Mesenteric fat pad (tissue), 1 donor: ENCODE results near the gene EMP2. TPM values are rescaled to one million over a fixed set of nuclear protein-coding genes. Genes with fewer than 3 reads are reported as not detected.
"Not testable (repeated sequence)": the region's sequence is repeated elsewhere in the genome, so short reads cannot be mapped to it uniquely, and the experiment has no call there.

Experiments used
- DNase-seq: peaks from one replicate; pipeline ENCODE4 v3.0.0-alpha.2; 2020; ENCODE audit warnings: low spot score
- total RNA-seq: library from RNA; stranded (reverse); fragmentation: NEBNext Ultra II Directional; extraction: Animal tissue kit (Norgen Biotek cat#: 25700); gene quantifications from one replicate; pipeline ENCODE4 v1.2.1, GENCODE V29; 2021
- donor health status: DM: yes; HTN: yes; CAD: no.

The EMP2 gene
- total RNA-seq, 1 donor from 2014 or later: 68.1 TPM

DNA sequence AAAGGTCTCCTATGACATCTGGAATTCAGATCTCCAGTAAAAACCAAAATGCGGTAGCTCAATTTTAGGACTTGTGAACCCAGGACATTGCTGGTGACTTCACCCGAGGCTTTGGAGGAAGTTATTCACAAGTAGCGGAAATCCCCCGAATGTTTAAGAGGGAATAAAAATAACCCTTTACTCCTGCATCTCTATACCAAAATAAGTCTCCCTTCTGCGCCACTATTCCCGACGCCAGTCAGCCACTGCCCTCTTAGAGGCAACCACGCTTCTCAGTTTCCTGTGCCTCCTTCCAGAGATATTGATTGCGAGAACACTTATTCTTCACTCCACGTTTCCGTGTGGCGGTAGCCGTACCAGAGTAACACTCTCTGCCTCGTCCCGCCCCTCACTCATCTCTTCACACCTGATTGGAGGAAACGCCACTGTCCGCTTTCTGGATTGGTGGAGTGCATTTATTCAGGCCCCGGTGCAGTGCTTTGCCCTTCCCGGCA, 27.4 kb downstream of the EMP2 start:
- DNase-seq: no peak

DNA sequence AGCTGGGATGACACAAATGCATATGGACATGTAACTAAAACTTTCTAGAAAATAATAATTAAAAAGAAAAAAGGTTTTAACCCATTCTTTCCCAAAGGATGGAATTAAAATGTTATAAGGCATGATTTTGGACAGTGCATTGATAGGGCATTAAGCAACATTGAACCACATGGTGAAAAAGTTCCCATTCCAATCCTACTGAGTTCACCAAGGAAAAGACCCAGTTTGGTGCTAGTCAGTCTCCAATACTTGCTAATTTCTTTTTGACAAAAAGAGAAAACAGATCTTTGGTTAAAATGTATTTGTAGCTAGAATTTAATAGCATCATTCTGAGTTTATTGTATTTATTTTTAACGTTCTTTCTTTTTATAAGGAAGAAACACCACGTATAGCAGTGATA, 28.1 kb downstream of the EMP2 start:
- no peak for DNase-seq

DNA sequence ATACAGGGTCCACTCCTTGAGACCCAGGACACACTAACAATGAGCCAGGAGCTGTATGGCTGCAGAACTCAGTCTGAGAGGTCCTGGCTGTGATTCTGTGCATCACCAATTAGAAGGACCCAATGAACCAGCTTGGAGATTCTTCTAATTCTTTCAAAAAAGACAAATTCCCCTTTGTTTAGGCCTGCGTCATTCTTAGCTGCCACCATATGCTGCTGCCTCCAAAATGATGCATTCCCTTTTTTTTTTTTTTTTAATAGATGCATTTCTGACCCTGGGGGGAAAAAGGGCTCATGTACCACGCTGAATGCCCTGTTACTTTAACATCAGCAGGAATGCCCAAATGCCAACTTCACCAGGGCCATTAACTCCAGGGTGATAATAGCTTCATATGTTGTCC, 28.5 kb downstream of the EMP2 start:
- no peak for DNase-seq

DNA sequence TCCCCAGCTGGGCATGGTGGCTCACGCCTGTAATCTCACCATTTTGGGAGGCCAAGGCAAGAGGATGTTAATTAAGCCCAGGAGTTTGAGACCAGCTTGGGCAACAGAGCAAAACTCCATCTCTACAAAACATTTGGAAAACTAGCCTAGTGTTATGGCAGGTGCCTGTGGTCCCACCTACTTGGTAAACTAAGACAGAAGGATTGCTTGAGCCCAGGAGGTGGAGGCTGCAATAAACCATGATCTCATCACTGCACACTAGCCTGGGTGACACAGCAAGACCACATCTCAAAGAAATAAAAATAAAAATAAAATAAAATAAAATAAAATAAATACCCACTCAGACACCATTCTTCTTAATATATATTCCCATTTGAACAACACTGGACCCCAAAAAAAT, 32.0 kb downstream of the EMP2 start:
- no peak for DNase-seq

- no peak for DNase-seq
Measured at GRCh38 chr16:10547708-10548107, 32.7 kb downstream of the EMP2 start.

DNA sequence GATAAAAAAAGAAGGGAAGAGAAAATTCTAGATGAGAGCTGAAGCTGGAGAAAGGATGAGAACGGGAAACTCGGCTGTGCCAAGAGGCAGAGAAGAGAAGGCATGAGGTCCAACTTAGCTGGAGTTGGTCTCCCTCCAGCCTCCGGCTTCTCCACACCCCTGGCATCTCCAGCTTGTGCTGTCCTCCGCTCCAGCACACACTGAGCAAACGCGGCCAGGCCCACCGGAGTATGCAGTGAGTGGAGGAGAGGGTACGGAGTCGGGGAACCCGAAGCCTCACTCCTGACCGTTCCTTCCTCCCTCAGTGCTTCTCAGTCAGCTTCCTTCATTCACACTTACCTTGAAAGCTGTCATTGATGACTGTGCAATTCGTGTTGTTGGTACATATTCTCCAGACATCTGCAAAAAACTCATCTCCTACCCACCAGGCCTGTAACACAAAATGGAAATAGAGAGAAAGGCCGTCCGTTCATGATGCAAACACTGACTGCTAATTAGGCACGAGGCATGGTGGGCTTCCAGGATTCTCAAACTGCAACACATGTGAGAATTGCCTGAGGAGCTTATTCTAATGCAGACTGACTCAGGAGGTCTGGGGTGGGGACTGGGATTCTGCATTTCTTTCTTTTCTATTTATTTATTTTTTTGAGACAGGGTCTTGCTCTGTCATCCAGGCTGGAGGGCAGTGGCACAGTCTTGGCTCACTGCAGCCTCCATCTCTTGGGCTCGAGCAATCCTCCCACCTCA, 37.0 kb downstream of the EMP2 start:
- DNase-seq: no peak

DNA sequence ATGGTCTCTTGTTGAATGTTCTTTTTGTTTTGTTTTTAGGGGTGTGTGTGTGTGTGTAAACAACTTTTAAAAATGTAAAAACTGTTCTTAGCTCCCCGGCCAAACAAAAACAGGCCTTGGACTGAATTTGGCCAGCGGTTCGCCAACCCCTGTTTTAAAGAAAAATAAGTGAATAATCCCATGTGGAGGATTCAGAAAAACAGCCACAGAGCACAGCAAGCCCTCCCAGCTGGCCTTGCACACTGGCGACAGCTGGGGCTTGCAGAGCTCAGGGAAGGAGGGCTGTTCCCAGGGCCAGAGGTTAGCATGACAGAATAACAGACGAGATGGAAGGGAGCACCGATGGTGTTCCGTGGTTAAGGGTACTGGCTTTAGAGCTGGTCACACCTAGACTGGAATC, 39.0 kb downstream of the EMP2 start:
- no peak for DNase-seq

GRCh38 chr16:10539793-10540192, 40.6 kb downstream of the EMP2 start:
- no peak for DNase-seq

DNA sequence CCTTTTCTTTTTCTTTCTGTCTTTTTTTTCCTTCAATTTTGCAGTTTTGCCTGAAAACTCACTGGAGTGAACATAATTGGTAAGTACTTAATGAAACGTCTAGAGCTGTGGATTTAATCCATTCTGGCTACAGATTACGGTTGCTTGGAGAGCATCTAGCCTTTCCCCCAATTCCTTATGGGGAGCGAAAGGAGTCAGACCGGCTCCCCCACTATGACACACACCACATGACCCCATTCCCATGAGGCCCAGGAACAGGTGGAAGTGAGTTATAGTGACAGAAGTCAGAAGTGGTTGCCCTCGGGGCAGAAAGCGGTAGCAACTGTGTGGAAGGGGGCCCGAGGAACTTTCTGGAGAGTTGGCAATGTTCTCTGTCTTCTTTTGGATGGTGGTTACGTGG, 41.2 kb downstream of the EMP2 start:
- no peak for DNase-seq

- DNase-seq: no peak
Measured at GRCh38 chr16:10538583-10538982, 41.8 kb downstream of the EMP2 start.

GRCh38 chr16:10537946-10538345, 42.5 kb downstream of the EMP2 start:
- no peak for DNase-seq

DNA sequence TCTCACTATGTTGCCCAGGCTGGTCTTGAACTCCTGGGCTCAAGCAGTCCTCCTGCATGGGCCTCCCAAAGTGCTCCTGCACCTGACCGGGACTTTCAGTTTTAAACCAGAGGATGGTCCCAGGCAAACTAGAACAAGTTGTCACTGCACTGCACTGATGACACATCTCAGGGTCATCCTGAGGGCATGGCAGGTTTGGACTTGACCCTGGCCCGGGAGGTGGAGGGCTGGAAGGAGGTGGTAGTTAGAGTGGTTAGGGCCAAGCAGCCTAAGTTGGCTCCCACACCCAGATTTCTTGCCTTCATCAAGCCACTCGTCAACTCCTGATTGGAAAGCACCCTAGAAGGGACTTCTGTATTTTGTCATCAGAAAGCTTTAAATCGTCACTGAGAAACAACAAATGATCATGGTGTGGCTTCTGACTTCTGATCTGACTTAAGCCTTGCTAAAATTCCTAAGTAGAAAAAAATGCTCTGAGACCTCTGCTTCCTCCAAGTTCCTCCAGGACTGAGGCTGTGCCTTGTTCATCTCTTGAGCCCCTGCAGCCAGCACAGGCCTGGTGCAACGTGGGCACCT, 43.5 kb downstream of the EMP2 start:
- no peak for DNase-seq

GRCh38 chr16:10536328-10536727, 44.1 kb downstream of the EMP2 start:
- not testable (repeated sequence) for DNase-seq

- no peak for DNase-seq
Measured at GRCh38 chr16:10535461-10535860, 44.9 kb downstream of the EMP2 start.

DNA sequence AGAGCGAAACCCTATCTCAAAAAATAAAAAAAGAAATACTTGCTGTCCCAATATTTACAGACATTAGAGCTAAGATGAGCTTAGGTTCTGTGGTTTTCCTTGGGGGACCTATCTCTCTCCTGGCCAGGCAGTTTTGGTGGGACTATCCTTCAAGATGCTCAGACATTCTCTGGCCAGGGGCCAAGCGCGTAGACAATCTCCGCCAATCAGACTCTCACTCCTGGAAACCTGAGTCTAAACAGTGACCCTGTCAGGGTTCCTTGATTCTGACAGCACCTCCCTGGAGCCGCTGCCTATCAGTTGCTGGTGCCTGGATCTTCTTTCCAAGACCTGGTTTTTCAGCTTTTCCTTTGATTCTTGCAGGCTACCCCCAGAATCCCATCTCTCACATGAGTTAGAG, 45.6 kb downstream of the EMP2 start:
- no peak for DNase-seq

GRCh38 chr16:10533612-10534011, 46.8 kb downstream of the EMP2 start:
- DNase-seq: not testable (repeated sequence)

DNA sequence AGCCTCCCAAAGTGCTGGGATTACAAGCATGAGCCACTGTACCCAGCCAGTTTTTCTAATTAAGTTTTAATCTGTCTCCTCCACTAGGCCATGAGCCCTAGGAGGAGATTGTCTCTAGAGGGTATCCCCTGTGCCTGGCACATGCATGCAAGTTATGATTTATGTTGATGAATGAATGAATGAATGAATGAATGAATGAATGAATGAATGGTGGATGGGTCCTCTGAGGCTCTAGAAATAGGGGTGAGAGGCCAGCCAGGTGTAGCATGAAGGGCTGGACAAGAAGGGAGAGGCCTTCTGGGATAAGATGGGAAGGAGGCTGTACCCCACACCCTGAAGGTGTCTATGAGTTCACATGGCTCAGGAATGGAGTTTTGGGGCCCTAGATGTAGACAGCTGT, 48.8 kb downstream of the EMP2 start:
- no peak for DNase-seq

DNA sequence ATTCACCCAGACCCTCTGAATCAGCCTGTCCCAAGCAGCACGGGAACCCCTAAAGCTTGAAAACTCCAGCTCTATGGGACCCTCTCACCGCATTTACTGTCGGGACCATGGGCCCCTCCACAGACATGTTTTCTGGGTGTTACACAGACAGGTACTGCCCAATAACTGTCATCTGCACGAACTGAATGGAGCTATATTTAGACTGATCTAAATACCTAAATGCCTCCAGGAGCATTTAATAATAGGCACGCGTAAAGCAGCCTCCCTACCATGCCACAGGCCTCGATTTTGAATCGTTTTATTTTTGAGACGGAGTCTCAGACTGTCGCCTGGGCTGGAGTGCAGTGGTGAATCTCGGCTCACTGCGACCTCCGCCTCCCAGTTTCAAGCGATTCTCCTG, 49.7 kb downstream of the EMP2 start:
- no peak for DNase-seq

DNA sequence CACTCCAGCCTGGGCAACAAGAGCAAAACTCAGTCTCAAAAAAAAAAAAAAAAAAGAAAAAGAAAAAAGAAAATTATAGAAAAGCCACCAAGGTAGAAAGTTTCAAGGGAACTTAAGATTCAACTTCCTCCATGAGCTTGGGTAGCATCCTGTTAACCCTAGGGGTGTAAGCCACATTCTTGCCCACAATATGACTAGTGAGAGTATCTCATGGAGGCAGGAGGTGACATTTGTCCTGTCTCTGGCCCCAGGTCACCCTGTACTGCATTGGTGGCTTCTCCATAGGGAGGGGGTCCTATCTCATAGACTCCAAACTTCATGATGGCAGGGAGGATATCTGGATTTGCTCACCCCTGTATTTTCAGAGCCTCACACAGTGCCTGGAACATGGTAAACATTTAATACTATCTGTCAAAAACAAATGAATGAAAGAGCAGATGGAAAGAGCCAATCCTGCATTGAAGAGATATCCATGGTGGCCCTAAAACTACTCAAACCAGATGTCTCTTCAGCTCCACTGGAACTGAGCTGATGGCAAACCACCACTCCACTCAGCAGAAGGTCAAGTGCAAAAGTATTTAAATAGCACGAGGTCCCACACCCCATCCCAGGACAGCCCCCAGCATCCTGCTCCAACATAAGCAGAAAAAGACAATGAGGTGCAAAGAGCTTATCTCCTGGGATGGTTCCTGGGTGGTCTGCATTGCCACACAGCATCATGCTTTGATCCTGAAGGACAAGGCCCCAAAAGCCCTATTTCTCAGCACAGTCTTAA, 50.3 kb downstream of the EMP2 start:
- DNase-seq: no peak

DNA sequence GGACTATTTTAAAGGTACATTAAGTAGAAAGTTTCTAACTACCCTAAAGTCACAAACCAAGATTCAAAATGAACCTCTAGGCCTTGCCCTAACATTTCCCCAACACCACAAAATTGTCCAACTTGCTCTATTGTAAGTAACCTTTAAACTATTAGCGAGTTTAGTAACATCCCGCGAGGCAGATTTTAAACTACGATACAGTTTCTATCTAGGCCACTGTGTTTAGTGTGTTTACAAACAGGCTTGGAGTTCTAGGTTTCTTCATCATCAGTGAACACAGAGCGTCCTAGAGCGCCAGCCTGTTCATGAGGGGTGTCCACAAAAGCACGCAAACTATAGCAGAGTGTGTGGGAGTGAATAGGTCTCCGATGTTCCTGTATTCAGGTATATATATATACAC, 51.8 kb downstream of the EMP2 start:
- no peak for DNase-seq

DNA sequence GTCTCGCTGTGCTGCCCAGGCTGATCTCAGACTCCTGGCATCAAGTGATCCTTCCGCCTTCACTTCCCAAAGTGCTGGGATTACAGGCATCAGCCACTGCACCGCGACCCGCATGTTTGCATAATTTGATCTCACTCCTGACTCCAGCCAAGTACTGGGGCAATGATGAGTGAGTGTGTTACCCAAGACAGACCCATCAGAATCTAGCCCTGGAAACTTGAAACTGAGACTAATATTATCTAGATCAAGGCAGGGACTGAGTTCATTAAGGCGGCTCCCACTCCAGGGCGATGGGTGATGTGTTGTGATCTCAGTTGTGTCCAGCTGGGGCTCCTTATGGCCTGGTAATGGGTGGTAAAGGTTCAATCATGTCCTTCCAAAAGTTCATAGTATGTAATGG, 53.4 kb downstream of the EMP2 start:
- no peak for DNase-seq

GRCh38 chr16:10525214-10525825, 55.1 kb downstream of the EMP2 start:
- DNase-seq: no peak
